ENCODE results near the gene EFNA2.
"Not testable (repeated sequence)": the region's sequence is repeated elsewhere in the genome, so short reads cannot be mapped to it uniquely, and the experiment has no call there.

Gene EFNA2

GRCh38 chr19:1322198-1322981 lies 36.7 kb downstream of the EFNA2 start:
- no peak for DNase-seq

- DNase-seq = no peak
Measured at GRCh38 chr19:1324249-1324805, 38.7 kb downstream of the EFNA2 start.

GRCh38 chr19:1324806-1325567 lies 39.3 kb downstream of the EFNA2 start:
- DNase-seq = no peak

GRCh38 chr19:1325568-1326294 lies 40.1 kb downstream of the EFNA2 start:
- DNase-seq = no peak

GRCh38 chr19:1327125-1327524 lies 41.5 kb downstream of the EFNA2 start:
- DNase-seq = no peak

- not testable (repeated sequence) for DNase-seq
Measured at GRCh38 chr19:1332208-1332607, 46.5 kb downstream of the EFNA2 start.

GRCh38 chr19:1336079-1336684 lies 50.5 kb downstream of the EFNA2 start:
- DNase-seq = no peak

- DNase-seq = no peak
Measured at GRCh38 chr19:1340681-1341469, 55.2 kb downstream of the EFNA2 start.

- no peak for DNase-seq
Measured at GRCh38 chr19:1343041-1343440, 57.4 kb downstream of the EFNA2 start.

- DNase-seq = no peak
Measured at GRCh38 chr19:1349211-1349610, 63.5 kb downstream of the EFNA2 start.

- no peak for DNase-seq
Measured at GRCh38 chr19:1350867-1351266, 65.2 kb downstream of the EFNA2 start.
